ENCODE measurements around the gene TXK.
A peak's percentile ranks its signal among the peaks of the same experiment; 100 is the strongest.

The TXK gene

DNA sequence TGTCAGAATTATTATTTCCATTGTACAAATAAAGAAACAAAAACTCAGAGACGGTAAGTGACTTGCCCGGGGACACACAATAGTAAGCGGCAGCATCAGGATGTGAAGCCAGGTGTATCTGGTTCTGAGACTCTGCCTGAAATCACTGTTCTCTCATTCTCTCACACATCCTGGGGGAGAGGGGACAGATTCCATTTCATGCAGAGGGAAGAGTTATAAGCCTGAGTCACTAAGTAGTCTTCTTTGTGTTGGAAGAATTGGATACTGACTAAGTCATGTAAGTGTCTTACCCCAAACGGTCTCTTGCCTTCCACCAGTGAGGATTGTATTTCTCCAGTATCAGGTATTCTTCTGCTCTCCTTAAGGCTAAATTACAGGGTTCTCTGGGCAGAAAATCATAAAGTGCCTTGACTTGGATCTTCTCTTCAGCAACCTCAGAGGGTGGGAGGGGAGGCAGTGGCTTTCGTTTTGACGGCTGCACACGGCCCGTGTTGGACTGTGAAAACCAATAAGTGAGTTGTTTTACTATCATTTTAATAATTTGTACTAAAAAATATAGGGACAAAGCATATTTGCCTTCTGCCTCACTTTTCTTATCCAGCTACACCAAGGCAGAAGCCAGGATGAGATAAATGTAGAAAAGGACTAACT lies 21.9 kb downstream of the TXK start:
- no peak for DNase-seq (ENCODE audit: low read depth)
- TF ChIP-seq, protein P1, sequence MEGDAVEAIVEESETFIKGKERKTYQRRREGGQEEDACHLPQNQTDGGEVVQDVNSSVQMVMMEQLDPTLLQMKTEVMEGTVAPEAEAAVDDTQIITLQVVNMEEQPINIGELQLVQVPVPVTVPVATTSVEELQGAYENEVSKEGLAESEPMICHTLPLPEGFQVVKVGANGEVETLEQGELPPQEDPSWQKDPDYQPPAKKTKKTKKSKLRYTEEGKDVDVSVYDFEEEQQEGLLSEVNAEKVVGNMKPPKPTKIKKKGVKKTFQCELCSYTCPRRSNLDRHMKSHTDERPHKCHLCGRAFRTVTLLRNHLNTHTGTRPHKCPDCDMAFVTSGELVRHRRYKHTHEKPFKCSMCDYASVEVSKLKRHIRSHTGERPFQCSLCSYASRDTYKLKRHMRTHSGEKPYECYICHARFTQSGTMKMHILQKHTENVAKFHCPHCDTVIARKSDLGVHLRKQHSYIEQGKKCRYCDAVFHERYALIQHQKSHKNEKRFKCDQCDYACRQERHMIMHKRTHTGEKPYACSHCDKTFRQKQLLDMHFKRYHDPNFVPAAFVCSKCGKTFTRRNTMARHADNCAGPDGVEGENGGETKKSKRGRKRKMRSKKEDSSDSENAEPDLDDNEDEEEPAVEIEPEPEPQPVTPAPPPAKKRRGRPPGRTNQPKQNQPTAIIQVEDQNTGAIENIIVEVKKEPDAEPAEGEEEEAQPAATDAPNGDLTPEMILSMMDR (IDR thresholded peaks at IDR 0.05; ENCODE audit: control insufficient read depth, insufficient read depth, low read depth, low read length, missing control alignments) = no peak
- no peak overlapping the region for H3K4me3 ChIP-seq (ENCODE audit: control insufficient read depth, low read depth, low read length)

DNA sequence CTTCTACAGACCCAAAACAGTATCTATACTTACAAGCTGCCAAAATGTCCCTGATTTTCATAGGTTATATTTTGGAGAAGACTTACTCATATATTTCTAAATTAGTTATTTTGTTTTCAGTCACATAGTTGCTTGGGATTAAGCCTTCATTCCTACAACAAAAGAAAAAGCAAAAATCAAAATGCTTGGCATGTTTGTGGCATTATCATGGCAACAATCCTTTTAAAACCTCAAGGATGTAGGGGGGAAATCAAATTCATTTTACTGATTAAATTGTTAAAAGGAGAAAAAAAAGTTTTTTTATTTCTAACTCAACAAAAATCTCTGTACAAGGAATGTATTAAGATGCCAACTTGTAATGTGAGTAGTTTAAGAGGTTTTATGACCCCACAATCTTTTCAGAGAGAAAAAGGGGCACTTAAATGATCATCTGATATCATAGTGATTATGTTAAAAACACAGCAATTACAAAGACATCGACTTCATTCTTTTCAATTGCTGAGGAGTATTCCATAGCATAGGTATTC lies 23.5 kb downstream of the TXK start:
- TF ChIP-seq, protein P1 (IDR thresholded peaks at IDR 0.05; ENCODE audit: control insufficient read depth, insufficient read depth, low read depth, low read length, missing control alignments) = no peak
- no peak overlapping the region for H3K4me3 ChIP-seq (ENCODE audit: control insufficient read depth, low read depth, low read length)
- DNase-seq (ENCODE audit: low read depth) = no peak

DNA sequence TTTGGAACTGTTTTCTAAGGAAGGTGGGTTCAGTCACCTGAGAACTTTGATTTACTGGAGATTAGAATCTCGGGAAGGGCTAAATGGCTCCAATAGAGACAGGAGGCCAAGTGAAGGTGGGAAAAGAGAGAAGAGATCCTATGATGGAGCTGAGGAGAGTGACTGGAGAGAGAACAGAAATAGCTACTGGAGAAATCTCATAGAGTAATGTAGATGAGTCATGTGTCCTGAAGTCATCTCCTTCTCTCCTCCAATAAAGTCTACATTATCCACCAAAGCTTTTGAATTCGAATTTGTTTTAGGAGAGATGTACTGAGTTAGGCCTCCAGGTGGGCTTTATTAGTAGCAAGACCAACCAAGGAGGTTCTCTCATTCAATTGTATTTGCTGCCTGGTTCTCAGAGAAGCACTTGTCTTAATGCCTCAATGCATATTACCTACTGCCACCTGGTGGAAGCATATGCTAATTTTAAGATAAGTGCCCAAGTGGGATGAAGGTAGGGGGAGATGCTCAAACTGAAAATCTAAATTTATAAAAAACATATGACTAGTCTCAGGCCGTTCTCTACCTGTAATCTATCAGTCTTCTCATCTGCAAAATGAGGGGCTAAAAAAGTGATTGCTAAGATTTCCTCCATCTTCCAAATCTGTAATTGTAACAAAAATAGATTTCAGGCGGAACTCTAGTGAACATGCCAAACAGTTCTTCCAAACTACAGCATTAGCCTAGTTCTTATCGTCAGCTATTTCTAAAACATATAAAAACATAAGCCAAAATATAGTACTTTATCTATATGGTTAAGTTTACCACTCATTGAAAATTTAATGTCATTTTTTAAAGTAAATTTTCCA lies 24.4 kb downstream of the TXK start:
- TF ChIP-seq, protein P1 (IDR thresholded peaks at IDR 0.05; ENCODE audit: control insufficient read depth, insufficient read depth, low read depth, low read length, missing control alignments) = peak; percentile 61
- H3K4me3 ChIP-seq (ENCODE audit: control insufficient read depth, low read depth, low read length) = no peak overlapping the region
- no peak for DNase-seq (ENCODE audit: low read depth)

DNA sequence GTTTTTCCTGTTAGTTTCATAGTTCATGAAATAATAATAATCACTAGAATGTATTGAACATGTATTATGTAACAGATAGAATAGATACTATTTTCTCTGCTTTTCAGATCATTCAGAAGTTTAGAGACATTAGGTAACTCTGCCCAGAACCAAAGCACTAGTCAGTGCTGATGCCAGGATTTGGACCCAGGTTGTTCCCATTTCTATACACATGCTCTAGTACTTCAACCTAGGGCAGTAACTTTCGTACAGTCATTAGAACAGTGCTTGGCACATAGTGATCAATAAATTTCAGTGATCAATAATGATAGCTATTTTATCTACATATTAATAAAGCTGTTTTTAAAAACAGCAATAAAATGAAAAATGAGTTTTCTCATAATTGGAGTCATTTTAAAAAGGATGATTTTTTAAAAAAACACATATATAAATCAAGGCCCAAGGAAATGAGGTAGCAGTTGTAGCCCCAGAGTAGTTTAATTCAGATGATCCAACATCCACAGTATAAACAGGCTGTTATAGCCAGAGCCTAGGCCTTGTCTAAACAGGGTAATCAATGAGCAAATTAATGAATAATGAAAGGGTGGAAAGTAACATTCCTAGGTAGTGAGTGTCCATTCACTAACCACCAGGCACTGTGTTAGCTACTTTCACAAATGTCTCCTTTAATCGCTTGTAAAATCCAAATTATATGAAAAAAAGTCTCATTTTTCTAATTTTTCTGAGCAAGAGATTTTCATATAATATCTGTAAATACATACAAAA lies 25.6 kb downstream of the TXK start:
- no peak overlapping the region for H3K4me3 ChIP-seq (ENCODE audit: control insufficient read depth, low read depth, low read length)
- TF ChIP-seq, protein P1 (IDR thresholded peaks at IDR 0.05; ENCODE audit: control insufficient read depth, insufficient read depth, low read depth, low read length, missing control alignments) = no peak
- DNase-seq (ENCODE audit: low read depth) = no peak

DNA sequence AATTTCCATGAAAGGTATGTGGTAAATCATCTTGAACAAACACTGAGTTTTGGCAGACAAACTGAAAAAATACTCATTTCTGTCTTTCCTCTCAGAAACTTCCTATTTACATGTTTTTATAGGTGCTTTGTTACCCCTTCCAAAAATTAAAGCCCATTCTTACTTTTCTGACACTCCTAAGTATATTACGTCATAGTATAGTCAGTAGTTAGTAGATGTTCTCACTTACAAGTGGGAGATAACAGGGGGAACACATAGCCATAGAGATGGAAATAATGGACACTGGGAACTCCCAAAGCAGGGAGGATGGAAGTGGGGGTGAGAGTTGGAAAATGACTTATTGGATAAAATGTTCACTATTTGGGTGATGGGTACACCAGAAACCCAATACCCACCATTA lies 28.8 kb downstream of the TXK start:
- no peak for DNase-seq (ENCODE audit: low read depth)
- no peak overlapping the region for H3K4me3 ChIP-seq (ENCODE audit: control insufficient read depth, low read depth, low read length)
- TF ChIP-seq, protein P1 (IDR thresholded peaks at IDR 0.05; ENCODE audit: control insufficient read depth, insufficient read depth, low read depth, low read length, missing control alignments) = no peak

DNA sequence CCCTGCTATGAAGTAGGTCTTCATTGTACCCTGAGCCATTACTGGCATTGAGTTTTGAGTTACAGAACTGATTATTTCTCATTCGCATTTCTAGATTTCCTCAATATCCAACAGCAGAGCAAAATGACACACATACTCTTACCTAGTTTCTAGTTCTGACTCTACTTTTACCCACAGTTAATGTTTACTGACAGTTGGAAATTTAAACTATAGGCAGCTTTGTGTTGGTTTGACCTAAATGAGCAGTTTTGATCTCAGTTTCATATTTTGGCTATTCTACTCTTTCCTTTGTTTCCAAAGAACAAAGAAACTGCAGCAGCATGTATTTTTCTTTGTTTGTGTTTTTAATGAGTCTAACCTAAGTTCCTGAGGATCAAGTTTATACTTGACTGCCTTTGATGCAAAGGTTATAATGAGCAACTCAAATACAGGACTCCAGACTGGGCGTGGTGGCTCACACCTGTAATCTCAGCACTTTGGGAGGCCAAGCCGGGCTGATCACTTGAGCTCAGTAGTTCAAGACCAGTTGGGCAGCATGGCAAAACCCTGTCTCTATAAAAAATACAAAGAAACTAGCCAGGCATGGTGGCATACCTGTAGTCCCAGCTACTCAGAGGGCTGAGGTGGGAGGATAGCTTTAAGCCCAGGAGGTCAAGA lies 30.4 kb downstream of the TXK start:
- H3K4me3 ChIP-seq (ENCODE audit: control insufficient read depth, low read depth, low read length) = no peak overlapping the region
- no peak for DNase-seq (ENCODE audit: low read depth)
- TF ChIP-seq, protein P1 (IDR thresholded peaks at IDR 0.05; ENCODE audit: control insufficient read depth, insufficient read depth, low read depth, low read length, missing control alignments) = no peak
